ENCODE data around the gene PJVK. TPM values are rescaled to one million over a fixed set of nuclear protein-coding genes. Genes with fewer than 3 reads are reported as not detected.

The PJVK gene
- total and polyA plus RNA-seq, 2 donors (not counting 3 experiments of a cell fraction or from before 2014, with no cell fraction given): 1.3 to 1.4 TPM

DNA sequence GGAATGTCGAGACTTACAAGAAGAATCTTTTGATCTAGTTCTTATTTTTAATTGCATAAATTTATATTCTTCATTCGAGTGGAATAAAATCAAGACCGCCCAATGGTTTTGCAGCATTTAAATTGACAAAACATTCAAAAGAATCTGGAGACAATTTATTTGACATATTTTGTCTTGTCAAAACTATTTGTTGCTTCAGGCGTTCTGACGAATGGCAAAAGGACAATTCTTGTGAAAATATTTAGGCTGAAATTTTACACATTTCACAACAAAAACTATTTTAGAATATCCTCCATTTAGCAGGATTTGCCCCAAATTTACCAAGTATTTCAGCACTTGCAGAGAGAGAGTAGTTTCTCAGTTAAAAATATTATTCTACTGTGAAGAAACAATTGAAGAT lies 41.9 kb upstream of the PJVK start:
- dilution Hi-C loops (cut with MboI; ENCODE audit: extremely low pct_ligation_motif_present, low sequenced_read_pairs): no loop called here
- no peak overlapping the region for H3K4me3 ChIP-seq (replicated peaks in 1 of 3; ENCODE audit: insufficient read depth in 1 of 3, low read depth in 1 of 3, low read length in 3 of 3)

More for the DNA sequence above, 41.9 kb upstream of the PJVK start:
- peaks cover 4% of the 10 kb centered on the region for H3K4me1 ChIP-seq (ENCODE audit: control insufficient read depth, extremely low read depth, insufficient read depth, low read length)
- TF ChIP-seq MYC (IDR thresholded peaks at IDR 0.05; ENCODE audit: low read depth, low read length) (no peak), JUN (IDR thresholded peaks at IDR 0.05; ENCODE audit: borderline replicate concordance, insufficient read depth, insufficient read length, low read depth) (no peak), FOS (IDR thresholded peaks at IDR 0.05; ENCODE audit: borderline replicate concordance, insufficient read depth, low read length) (no peak), EZH2 (IDR thresholded peaks at IDR 0.05; ENCODE audit: borderline replicate concordance, low read depth, low read length, severe bottlenecking) (no peak), POLR2AphosphoS5 (IDR thresholded peaks at IDR 0.05; ENCODE audit: insufficient read depth, low read depth, low read length) (no peak), POLR2A (IDR thresholded peaks at IDR 0.05; ENCODE audit: low read depth, low read length) (no peak)
- TF ChIP-seq, protein P1, sequence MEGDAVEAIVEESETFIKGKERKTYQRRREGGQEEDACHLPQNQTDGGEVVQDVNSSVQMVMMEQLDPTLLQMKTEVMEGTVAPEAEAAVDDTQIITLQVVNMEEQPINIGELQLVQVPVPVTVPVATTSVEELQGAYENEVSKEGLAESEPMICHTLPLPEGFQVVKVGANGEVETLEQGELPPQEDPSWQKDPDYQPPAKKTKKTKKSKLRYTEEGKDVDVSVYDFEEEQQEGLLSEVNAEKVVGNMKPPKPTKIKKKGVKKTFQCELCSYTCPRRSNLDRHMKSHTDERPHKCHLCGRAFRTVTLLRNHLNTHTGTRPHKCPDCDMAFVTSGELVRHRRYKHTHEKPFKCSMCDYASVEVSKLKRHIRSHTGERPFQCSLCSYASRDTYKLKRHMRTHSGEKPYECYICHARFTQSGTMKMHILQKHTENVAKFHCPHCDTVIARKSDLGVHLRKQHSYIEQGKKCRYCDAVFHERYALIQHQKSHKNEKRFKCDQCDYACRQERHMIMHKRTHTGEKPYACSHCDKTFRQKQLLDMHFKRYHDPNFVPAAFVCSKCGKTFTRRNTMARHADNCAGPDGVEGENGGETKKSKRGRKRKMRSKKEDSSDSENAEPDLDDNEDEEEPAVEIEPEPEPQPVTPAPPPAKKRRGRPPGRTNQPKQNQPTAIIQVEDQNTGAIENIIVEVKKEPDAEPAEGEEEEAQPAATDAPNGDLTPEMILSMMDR (IDR thresholded peaks at IDR 0.05; ENCODE audit: extremely low read depth in 1 of 2, insufficient read depth in 1 of 2, low read depth in 1 of 2, low read length in 2 of 2): no peak
- TF ChIP-seq, protein P2, sequence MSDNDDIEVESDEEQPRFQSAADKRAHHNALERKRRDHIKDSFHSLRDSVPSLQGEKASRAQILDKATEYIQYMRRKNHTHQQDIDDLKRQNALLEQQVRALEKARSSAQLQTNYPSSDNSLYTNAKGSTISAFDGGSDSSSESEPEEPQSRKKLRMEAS (IDR thresholded peaks at IDR 0.05; ENCODE audit: insufficient read depth, insufficient read length): no peak
- no TSS peak for BruUV-seq (replicated peaks)
- FAIRE-seq: no peak
- H3K4me2 ChIP-seq (ENCODE audit: insufficient read depth, low read length): no peak overlapping the region
- POLR2A ChIA-PET: no interaction called here
- no peak for DNase-seq (ENCODE audit: low read depth, low spot score)
- H3K9me3 ChIP-seq (replicated peaks; ENCODE audit: control insufficient read depth, insufficient read depth, low read length): no peaks in the 10 kb centered on the region
- H3K79me2 ChIP-seq (ENCODE audit: control insufficient read depth, insufficient read depth, low read length): no peaks in the 10 kb centered on the region
- intact Hi-C loops (cut with micrococcal nuclease): no loop called here
- H3K9ac ChIP-seq (replicated peaks; ENCODE audit: extremely low read depth, insufficient read depth, low read length): no peak overlapping the region
- H2AFZ ChIP-seq (ENCODE audit: low read depth, low read length): no peak overlapping the region
- CTCF ChIA-PET: no interaction called here
- no peaks in the 10 kb centered on the region for H3K27me3 ChIP-seq (ENCODE audit: control insufficient read depth in 2 of 2, insufficient read depth in 2 of 2, low read length in 2 of 2)
- H3K9me1 ChIP-seq (replicated peaks; ENCODE audit: control insufficient read depth, extremely low read depth, insufficient read depth, low read length): no peaks in the 10 kb centered on the region
- no peak overlapping the region for H3K27ac ChIP-seq (ENCODE audit: insufficient read depth, low read depth, low read length)
- H4K20me1 ChIP-seq (replicated peaks; ENCODE audit: control insufficient read depth, extremely low read depth, insufficient read depth, low read length): no peaks in the 10 kb centered on the region
- H3K36me3 ChIP-seq (ENCODE audit: control insufficient read depth in 2 of 2, extremely low read depth in 1 of 2, insufficient read depth in 2 of 2, low read length in 2 of 2): no peaks in the 10 kb centered on the region
